Prostate gland (tissue), 2 donors: ENCODE measurements around the gene ADAP1.
"Not testable (repeated sequence)": the region's sequence is repeated elsewhere in the genome, so short reads cannot be mapped to it uniquely, and the experiment has no call there.

Experiments
- POLR2A ChIP-seq: fragments of 450-650 bp; IDR thresholded peaks from one replicate; pipeline ENCODE4 v1.6.1; 2016; ENCODE audit warnings: antibody characterized with exemption, mild to moderate bottlenecking
- POLR2AphosphoS5 ChIP-seq: sonication (generic); formaldehyde crosslinking; IDR thresholded peaks from one replicate; pipeline ENCODE4 v1.6.1; 2017; ENCODE audit warnings: antibody characterized with exemption
- TF ChIP-seq, protein P1 (sequence below), 4 experiments: fragments of 200-600 bp in 2 of 4; fragments of 450-650 bp in 2 of 4; sonication (generic) in 2 of 4; IDR thresholded peaks; 1 replicate in 3 of 4; 2 replicates in 1 of 4; pipeline ENCODE4 v1.5.1; 2016 to 2019; ENCODE audit warnings: antibody characterized with exemption in 4 of 4, mild to moderate bottlenecking in 2 of 4, moderate library complexity in 2 of 4

DNA sequence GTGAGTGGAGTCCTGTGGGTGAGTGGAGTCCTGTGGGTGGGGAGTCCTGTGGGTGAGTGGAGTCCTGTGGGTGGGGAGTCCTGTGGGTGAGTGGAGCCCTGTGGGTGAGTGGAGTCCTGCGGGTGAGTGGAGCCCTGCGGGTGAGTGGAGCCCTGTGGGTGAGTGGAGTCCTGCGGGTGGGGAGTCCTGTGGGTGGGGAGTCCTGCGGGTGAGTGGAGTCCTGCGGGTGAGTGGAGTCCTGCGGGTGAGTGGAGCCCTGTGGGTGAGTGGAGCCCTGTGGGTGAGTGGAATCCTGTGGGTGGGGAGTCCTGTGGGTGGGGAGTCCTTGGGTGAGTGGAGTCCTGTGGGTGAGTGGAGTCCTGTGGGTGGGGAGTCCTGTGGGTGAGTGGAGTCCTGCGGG is 48.0 kb upstream of the ADAP1 start:
- TF ChIP-seq POLR2A, POLR2AphosphoS5: not testable (repeated sequence)
- TF ChIP-seq, protein P1, sequence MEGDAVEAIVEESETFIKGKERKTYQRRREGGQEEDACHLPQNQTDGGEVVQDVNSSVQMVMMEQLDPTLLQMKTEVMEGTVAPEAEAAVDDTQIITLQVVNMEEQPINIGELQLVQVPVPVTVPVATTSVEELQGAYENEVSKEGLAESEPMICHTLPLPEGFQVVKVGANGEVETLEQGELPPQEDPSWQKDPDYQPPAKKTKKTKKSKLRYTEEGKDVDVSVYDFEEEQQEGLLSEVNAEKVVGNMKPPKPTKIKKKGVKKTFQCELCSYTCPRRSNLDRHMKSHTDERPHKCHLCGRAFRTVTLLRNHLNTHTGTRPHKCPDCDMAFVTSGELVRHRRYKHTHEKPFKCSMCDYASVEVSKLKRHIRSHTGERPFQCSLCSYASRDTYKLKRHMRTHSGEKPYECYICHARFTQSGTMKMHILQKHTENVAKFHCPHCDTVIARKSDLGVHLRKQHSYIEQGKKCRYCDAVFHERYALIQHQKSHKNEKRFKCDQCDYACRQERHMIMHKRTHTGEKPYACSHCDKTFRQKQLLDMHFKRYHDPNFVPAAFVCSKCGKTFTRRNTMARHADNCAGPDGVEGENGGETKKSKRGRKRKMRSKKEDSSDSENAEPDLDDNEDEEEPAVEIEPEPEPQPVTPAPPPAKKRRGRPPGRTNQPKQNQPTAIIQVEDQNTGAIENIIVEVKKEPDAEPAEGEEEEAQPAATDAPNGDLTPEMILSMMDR (IDR thresholded peaks at IDR 0.05) = not testable (repeated sequence)
